Fibroblast of gingiva (primary cell): ENCODE data around the gene TTPAL.

Experiments used
- DNase-seq: peaks from one replicate; pipeline ENCODE4 v3.0.0-alpha.2; 2011; ENCODE audit warnings: low read depth

TTPAL gene

GRCh38 chr20:44497761-44498160 lies 22.1 kb downstream of the TTPAL start:
- no peak for DNase-seq

DNA sequence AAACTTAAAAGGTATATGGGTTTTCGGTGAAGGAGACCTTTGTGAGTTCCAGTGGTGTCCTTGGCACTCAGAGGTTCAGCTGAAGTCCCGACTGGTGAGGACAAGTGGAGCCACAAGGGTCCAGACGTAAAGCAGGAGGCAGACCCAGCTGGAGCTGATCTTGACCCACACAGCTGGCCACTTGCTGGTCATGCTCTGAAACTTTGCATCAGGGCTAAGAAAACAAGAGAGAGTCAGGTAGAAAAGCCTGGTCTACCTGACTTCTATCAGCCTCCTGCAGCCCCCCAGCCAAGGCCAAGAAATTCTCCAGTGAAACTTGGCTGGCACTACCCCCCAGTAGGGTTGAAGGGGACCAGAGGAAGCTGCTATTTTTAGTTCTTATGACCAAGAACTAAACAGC lies 24.5 kb downstream of the TTPAL start:
- DNase-seq: no peak

- DNase-seq: peak; percentile 35
Measured at GRCh38 chr20:44501448-44501847, 25.8 kb downstream of the TTPAL start.

DNA sequence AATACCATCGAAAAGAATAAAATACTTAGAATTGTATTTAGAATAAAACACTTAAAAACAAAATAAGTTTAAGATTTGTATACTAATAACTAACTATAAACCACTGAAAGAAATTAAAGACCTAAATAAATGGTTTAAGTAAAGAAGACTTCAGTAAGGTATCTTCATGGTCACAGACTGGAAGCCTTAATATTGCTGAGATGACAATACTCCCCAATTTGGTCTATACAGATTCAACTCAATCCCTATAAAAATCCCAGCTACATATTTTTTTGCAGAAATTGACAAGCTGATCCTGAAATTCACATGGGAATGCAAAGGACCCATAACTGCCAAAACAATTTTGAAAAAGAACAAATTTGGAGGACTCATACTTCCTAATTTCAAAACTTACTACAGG lies 27.3 kb downstream of the TTPAL start:
- DNase-seq: no peak

- DNase-seq: no peak
Measured at GRCh38 chr20:44504402-44505307, 29.0 kb downstream of the TTPAL start.

GRCh38 chr20:44509762-44510161 lies 34.1 kb downstream of the TTPAL start:
- DNase-seq: no peak

- no peak for DNase-seq
Measured at GRCh38 chr20:44513871-44514270, 38.2 kb downstream of the TTPAL start.

GRCh38 chr20:44516491-44516890 lies 40.8 kb downstream of the TTPAL start:
- peak; percentile 85 for DNase-seq

DNA sequence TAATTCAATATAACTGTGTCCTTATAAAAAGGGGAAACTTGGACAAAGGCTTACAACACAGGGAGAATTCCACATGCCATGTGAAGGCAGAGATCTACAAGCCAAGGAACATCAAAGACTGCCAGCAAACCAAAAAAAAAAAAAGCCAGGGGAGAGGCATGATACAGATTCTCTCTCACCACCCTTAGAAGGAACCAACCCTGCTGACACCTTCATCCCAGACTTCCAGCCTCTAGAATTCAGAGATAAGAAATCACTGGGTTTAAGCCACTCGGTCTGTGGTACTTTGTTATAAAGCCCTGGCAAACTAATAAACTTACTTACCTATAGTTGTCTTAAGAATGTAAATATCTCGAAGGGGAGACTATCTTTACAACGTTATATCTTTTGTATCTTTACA lies 41.8 kb downstream of the TTPAL start:
- DNase-seq: peak; percentile 36

- DNase-seq: no peak
Measured at GRCh38 chr20:44518248-44518647, 42.6 kb downstream of the TTPAL start.

- no peak for DNase-seq
Measured at GRCh38 chr20:44520881-44521280, 45.2 kb downstream of the TTPAL start.

DNA sequence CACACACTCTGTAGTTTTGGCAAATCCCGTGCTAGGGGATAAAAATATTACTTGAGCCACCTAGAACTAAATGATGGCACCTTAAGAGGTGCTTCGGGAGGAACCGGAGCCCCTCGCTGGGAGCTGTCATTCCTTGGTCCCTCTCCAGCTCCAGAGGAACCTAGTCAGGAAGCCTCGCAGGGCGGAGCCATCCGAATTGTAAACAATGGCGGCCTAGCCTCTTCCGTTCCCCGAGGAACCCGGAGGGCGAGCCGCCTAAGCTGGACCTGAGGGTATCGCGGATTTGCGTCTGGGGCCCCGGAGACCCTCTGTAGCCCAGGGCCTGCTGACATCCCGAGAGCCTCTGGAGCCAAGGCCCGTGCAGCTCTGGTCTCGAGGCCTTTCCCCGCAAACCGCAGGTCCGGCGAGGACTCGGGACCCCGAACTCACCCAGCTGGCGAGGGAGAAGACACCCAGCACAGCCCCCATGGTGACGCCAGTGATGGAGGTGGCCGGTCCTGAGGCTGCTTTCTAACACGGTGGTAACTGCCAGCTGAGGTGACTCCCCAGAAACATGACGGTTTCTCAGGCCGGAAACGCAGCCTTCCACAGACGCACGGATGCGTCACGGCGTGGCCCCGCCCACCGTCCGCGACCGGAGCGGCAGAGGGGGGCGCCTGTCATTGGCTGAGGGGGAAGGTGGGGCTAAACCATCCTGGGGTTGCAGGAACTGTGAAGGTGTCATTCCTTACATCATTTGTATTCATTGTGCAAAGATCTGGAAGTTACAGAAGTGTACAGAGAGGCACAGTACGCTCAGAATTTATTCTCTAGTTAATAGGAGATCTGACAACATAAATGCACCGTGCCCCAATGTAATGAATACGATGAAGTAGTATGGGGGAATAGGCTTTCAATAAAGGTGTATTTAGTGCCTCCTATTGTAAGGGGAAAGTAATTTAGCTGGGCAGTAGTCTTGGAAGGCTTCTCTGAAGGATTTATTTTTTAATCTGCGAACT lies 46.1 kb downstream of the TTPAL start, which contains the start of gene SERINC3:
TSS of gene SERINC3 (minus strand) at position 587 of the 998 bp plus-strand sequence. CDS start at position 468, 119 bp downstream.
- peak; percentile 95 for DNase-seq

DNA sequence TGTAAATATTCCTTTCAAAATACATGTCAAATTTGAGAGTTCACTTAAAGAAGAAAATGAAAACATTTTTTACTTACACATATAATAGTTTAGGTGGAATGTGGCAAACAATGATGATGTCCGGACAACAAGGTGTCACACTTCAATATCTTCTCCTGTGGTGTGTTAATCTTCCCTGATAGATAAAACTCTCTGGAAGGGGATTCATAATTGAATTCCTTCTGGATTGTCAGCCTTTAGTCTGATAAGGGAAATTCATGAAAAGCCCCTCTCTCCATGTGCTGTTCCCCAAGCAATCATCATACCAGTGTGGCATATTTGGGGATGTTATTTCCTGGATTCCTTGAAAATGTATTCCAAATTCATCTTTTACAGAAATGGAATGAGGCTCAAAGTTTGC lies 47.2 kb downstream of the TTPAL start:
- no peak for DNase-seq

GRCh38 chr20:44523746-44524145 lies 48.1 kb downstream of the TTPAL start:
- no peak for DNase-seq

DNA sequence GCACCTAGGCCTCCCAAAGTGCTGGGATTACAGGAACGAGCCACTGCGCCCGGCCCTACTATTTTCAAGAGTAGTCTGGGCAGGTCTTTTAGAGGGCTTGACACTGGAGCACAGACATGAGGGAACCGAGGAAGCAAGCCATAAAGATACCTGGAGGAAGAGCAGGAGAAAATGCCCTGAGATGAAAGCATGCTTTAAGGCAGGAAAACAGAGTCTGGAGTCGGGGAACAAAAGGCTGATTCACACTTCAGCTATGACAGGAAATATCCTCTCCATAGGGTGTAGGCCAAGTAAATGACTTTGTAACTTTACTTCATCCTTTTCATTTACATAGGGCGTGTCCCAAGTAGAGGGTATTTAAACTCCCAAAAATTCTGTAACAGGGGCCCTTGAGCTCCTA lies 50.5 kb downstream of the TTPAL start:
- DNase-seq: peak; percentile 7

- DNase-seq: no peak
Measured at GRCh38 chr20:44527716-44528199, 52.1 kb downstream of the TTPAL start.

- DNase-seq: no peak
Measured at GRCh38 chr20:44528309-44528708, 52.6 kb downstream of the TTPAL start.

- DNase-seq: no peak
Measured at GRCh38 chr20:44532259-44532980, 56.7 kb downstream of the TTPAL start.

DNA sequence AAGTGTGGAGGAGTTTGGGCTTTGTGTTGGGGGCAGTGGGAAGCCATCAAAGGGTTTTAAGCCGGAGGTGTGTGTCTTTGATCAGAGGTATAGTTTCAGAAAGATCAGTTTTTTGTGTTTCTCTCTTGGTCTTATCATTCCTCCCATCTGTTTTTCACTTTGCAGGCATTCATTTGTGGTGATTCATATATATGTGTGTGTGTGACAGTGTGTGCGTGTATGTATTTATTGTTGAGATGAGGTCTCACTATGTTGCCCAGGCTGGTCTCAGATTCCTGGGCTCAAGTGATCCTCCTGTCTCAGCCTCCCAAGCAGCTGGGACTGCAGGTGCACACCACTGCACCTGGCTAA lies 57.3 kb downstream of the TTPAL start:
- peak; percentile 15 for DNase-seq

DNA sequence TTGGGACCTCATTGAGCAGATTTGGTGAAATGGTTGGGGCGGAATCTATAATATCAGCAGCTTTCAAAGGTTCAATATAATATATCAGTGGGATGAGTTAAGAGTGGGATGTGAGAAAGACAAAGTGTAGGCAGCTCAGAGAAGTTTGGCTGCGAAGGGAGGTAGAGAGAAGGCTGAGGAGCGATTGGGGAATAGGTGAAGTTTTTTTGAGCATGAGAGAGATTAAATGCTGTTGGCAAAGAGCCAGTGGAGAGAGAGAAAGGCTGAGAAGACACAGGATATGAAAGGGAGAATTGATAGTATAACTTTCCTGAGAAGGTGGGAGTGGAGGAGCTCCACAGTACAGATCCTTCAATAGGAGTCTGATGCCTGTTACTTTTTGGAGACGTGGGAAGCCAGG lies 58.3 kb downstream of the TTPAL start:
- DNase-seq: no peak

DNA sequence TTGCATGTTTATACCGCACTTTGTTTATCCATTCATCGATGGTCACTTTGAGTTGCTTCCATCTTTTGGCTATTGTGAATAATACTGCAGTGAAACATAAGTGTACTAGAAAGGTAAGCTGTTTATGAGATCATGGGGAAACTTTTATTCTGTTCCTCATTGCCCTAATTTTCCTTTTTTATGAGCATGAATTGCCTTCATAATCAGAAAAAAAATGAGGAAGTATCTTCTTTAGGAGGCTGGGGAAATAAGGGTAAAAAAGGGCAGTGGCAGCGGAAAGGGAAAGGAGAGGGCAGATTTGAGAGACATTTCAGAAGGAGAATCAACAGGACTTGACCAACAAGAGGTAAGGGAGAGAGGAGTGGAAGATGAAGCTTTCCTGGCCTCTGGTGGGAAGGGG lies 60.5 kb downstream of the TTPAL start:
- no peak for DNase-seq

DNA sequence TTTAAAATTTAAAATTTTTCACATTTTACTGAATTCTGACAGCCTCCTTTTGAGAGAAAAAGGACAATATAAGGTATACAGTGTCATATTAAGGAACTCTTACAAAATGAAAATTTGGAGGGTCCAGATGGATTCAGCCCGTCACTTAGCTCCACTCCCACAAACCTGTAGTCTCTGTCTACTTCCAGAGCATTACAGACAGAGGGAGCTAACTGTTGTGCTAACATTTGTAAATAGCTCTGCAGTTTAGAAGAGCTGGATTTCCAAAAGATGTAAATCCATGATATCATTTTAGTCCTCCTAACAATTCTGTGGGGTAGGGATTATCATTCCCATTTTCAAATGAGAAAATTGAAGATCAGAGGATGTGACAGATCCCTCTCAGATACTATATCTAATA lies 62.3 kb downstream of the TTPAL start:
- DNase-seq: peak; percentile 28
